Tibial artery (tissue), 4 donors: ENCODE results near the gene ROCK2.
"Not testable (repeated sequence)": the region's sequence is repeated elsewhere in the genome, so short reads cannot be mapped to it uniquely, and the experiment has no call there.

ENCODE experiments used
- DNase-seq, 2 donors: peaks; one replicate each; pipeline ENCODE4 v3.0.0-alpha.2; 2019
- H3K27ac ChIP-seq, 2 donors: fragments of 200-600 bp; sonication (generic) in 1 of 2; 1 replicate in 1 of 2; 2 replicates in 1 of 2; pipeline ENCODE4 v1.5.1; 2018 to 2019; ENCODE audit warnings: mild to moderate bottlenecking in 1 of 2
- H3K27me3 ChIP-seq, 2 donors: fragments of 200-600 bp; sonication (generic) in 1 of 2; one replicate each; pipeline versions ENCODE4 v1.5.1 to v1.6.0; 2016 to 2019
- H3K36me3 ChIP-seq, 3 donors: fragments of 200-600 bp; sonication (generic) in 2 of 3; one replicate each; pipeline ENCODE4 v1.5.1; 2016 to 2019; ENCODE audit warnings: mild to moderate bottlenecking in 2 of 3
- H3K4me1 ChIP-seq, 4 donors: fragments of 200-600 bp; sonication (generic) in 2 of 4; 1 replicate in 3 of 4; 2 replicates in 1 of 4; pipeline ENCODE4 v1.5.1; 2016 to 2019
- H3K4me3 ChIP-seq, 2 donors: fragments of 200-600 bp; sonication (generic) in 1 of 2; 1 replicate in 1 of 2; 2 replicates in 1 of 2; pipeline ENCODE4 v1.5.1; 2018 to 2019; ENCODE audit warnings: mild to moderate bottlenecking in 2 of 2
- H3K9me3 ChIP-seq, 3 donors: fragments of 200-600 bp; sonication (generic) in 1 of 3; one replicate each; pipeline ENCODE4 v1.5.1; 2016 to 2019
- CTCF ChIP-seq, 2 experiments: fragments of 200-600 bp in 1 of 2; fragments of 450-650 bp in 1 of 2; IDR thresholded peaks; one replicate each; pipeline ENCODE4 v1.5.1; 2017 to 2019; ENCODE audit warnings: antibody characterized with exemption in 2 of 2, mild to moderate bottlenecking in 1 of 2, moderate library complexity in 1 of 2
- intact Hi-C: fragments of 100-400 bp; cut with DNase I; formaldehyde crosslinking; loops from one replicate; pipeline ENCODE4 v1.15.0; 2023; ENCODE audit warnings: low total_unique reads

The ROCK2 gene

DNA sequence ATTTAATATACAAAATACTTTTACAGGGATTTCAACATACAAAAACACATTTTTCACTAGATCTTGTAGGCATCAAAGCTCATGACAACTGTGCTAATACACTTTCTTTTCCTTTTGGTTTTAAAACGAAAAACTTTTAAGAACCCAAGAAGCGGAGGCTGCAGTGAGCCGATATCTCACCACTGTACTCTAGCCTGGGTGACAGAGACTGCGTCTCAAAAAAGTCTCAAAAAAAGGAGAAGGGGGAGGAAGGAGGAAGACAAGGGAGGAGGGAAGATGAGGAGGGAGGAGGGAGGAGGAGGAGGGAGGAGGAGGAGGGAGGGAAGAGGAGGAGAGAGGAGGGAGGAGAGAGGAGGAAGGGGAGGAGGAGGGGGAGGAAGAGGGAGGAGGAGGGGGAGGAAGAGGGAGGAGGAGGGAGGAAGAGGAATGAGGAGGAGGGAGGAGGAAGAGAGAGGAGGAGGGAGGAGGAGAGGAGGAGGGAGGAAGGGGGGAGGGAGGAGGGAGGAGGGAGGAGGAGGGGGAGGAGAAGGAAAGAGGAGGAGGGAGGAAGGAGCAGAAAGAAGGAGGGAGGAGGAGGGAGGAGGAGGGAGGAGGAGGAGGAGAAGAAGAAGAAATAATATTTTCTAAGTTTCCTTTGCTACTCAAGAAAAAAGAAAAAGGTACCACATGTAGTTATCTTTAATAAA is 13.8 kb downstream of the ROCK2 start:
- intact Hi-C loops, result loop anchor here (5.0 to 10.0 kb wide), 2 partner anchors 48 to 86 kb away; no protein-coding TSS in a partner anchor
- DNase-seq, result no peak
- no peaks in the 10 kb centered on the region for H3K27me3 ChIP-seq
- no peaks in the 10 kb centered on the region for H3K9me3 ChIP-seq
- peak overlapping the region; percentile 52 to 60 for H3K27ac ChIP-seq
- H3K4me3 ChIP-seq, result peak overlapping the region; percentile 1 to 39
- no peaks in the 10 kb centered on the region for H3K36me3 ChIP-seq
- no peak for TF ChIP-seq CTCF (IDR thresholded peaks at IDR 0.05)
- H3K4me1 ChIP-seq, result peaks cover 0 to 72% (median 16%) of the 10 kb centered on the region in 4 donors

- Histone ChIP-seq H3K9me3 (no peaks in the 10 kb centered on the region), H3K36me3 (no peaks in the 10 kb centered on the region), H3K27me3 (no peaks in the 10 kb centered on the region), H3K4me3 (peak overlapping the region in 1 of 2 donors; percentile 39), H3K27ac (peak overlapping the region in 1 of 2 donors; percentile 52), H3K4me1 (peaks cover 0 to 72% (median 16%) of the 10 kb centered on the region in 4 donors)
- DNase-seq, result no peak
- intact Hi-C loops, result loop anchor here (5.0 to 10.0 kb wide), 2 partner anchors 47 to 85 kb away; no protein-coding TSS in a partner anchor
- no peak for TF ChIP-seq CTCF (IDR thresholded peaks at IDR 0.05)
Measured at GRCh38 chr2:11329776-11330175, 14.7 kb downstream of the ROCK2 start.

DNA sequence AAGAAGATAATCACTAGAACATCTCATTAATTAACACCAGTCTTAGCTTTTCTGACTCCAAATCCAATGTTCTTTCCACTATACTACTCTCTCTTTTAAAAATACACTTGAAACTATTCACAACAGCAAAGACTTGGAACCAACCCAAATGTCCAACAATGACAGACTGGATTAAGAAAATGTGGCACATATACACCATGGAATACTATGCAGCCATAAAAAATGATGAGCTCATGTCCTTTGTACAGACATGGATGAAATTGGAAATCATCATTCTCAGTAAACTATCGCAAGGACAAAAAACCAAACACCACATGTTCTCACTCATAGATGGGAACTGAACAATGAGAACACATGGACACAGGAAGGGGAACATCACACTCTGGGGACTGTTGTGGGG is 15.9 kb downstream of the ROCK2 start:
- H3K27ac ChIP-seq, H3K36me3 ChIP-seq, DNase-seq, H3K4me3 ChIP-seq, H3K9me3 ChIP-seq, intact Hi-C loops, H3K27me3 ChIP-seq: not testable (repeated sequence)
- peaks cover 0 to 69% (median 16%) of the 10 kb centered on the region in 4 donors for H3K4me1 ChIP-seq

DNA sequence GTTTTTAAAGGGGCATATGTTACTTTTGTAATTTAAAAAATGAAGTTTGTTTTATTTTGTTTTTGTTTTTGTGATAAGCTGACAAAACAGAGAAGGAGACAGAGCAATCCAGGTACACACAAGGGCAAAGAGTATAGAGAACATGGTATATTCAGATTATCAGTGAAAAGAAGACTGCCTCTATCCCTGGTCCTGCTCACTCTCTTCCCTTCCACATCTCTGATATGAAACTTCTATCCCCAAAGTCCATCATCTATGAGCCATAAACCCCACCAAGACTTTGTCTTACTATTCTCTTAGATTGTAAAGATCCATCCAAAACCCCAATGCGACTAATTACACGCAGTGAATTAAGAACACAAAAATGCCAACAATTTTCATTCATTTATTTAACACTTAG is 16.6 kb downstream of the ROCK2 start:
- no peak for DNase-seq
- Histone ChIP-seq H3K4me3 (no peak overlapping the region), H3K36me3 (no peaks in the 10 kb centered on the region), H3K4me1 (peaks cover 0 to 69% (median 17%) of the 10 kb centered on the region in 4 donors), H3K9me3 (no peaks in the 10 kb centered on the region), H3K27me3 (no peaks in the 10 kb centered on the region), H3K27ac (no peak overlapping the region)
- no peak for TF ChIP-seq CTCF (IDR thresholded peaks at IDR 0.05)
- intact Hi-C loops, result no loop called here

DNA sequence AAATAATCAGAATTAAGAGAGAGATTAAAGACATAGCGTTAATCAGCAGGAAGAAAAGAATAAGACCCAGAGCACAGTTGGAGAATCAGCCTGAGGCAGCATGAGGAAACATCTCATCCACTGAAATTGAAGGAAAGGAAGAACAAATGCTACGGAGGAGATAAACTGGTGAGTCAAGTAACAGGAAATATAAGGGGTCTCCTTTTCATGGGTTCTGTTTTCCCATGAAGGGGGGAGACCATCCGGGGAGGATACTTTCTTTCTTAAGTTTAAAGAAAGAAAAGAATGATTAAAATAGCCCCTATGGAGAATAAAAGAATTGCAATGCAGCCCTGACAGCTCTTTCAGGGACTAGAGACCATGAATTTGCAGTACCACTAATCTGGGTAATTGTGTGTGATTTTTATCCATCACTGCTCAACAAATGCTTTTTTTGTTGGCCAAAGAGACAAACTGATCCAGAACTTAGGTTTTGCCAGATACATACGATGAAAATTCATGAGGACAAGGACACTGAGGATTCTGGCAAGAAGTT is 17.7 kb downstream of the ROCK2 start:
- peaks cover 0 to 72% (median 18%) of the 10 kb centered on the region in 4 donors for H3K4me1 ChIP-seq
- no peak overlapping the region for H3K4me3 ChIP-seq
- H3K27ac ChIP-seq, result peak overlapping the region in 1 of 2 donors; percentile 38
- no peaks in the 10 kb centered on the region for H3K9me3 ChIP-seq
- intact Hi-C loops, result no loop called here
- H3K27me3 ChIP-seq, result no peaks in the 10 kb centered on the region
- no peaks in the 10 kb centered on the region for H3K36me3 ChIP-seq
- no peak for TF ChIP-seq CTCF (IDR thresholded peaks at IDR 0.05)
- no peak for DNase-seq

- Histone ChIP-seq H3K27me3 (no peaks in the 10 kb centered on the region), H3K9me3 (no peaks in the 10 kb centered on the region), H3K36me3 (no peaks in the 10 kb centered on the region), H3K4me1 (peaks cover 0 to 73% (median 18%) of the 10 kb centered on the region in 4 donors), H3K4me3 (no peak overlapping the region), H3K27ac (peak overlapping the region in 1 of 2 donors; percentile 38)
- TF ChIP-seq CTCF (IDR thresholded peaks at IDR 0.05), result no peak
- no peak for DNase-seq
- intact Hi-C loops, result no loop called here
Measured at GRCh38 chr2:11325961-11326676, 18.3 kb downstream of the ROCK2 start.
